ENCODE data around the gene PERM1.

The PERM1 gene

GRCh38 chr1:1003618-1004419 lies 21.9 kb upstream of the PERM1 start:
- H3K27me3 ChIP-seq (ENCODE audit: control insufficient read depth, insufficient read depth, low read length): peaks cover 69% of the 10 kb centered on the region

GRCh38 chr1:1001057-1001783 lies 19.3 kb upstream of the PERM1 start:
- no peaks in the 10 kb centered on the region for H3K9me3 ChIP-seq (ENCODE audit: control insufficient read depth, insufficient read depth, low read length)
- peak overlapping the region; percentile 36 for H3K27ac ChIP-seq (ENCODE audit: low read depth, low read length)
- peaks cover 83% of the 10 kb centered on the region for H3K27me3 ChIP-seq (ENCODE audit: control insufficient read depth, insufficient read depth, low read length)
- peak overlapping the region; percentile 61; the same call in 1 of the 2 replicates for H3K4me3 ChIP-seq (ENCODE audit: low read depth, low read length)
- H3K36me3 ChIP-seq (ENCODE audit: control insufficient read depth, insufficient read depth, low read length): no peaks in the 10 kb centered on the region
- peaks cover 3% of the 10 kb centered on the region; the same call in 1 of the 2 replicates for H3K4me1 ChIP-seq (ENCODE audit: control insufficient read depth, insufficient read depth, low read length)
- H3K9ac ChIP-seq (ENCODE audit: low read depth, low read length): no peak overlapping the region

More at GRCh38 chr1:1003618-1004419, 21.9 kb upstream of the PERM1 start:
- H3K4me1 ChIP-seq (ENCODE audit: control insufficient read depth, insufficient read depth, low read length): peaks cover 3% of the 10 kb centered on the region; the same call in 1 of the 2 replicates
- no peaks in the 10 kb centered on the region for H3K9me3 ChIP-seq (ENCODE audit: control insufficient read depth, insufficient read depth, low read length)
- H3K36me3 ChIP-seq (ENCODE audit: control insufficient read depth, insufficient read depth, low read length): no peaks in the 10 kb centered on the region
- no peak overlapping the region for H3K9ac ChIP-seq (ENCODE audit: low read depth, low read length)
- no peak overlapping the region for H3K4me3 ChIP-seq (ENCODE audit: low read depth, low read length)
- H3K27ac ChIP-seq (ENCODE audit: low read depth, low read length): no peak overlapping the region

DNA sequence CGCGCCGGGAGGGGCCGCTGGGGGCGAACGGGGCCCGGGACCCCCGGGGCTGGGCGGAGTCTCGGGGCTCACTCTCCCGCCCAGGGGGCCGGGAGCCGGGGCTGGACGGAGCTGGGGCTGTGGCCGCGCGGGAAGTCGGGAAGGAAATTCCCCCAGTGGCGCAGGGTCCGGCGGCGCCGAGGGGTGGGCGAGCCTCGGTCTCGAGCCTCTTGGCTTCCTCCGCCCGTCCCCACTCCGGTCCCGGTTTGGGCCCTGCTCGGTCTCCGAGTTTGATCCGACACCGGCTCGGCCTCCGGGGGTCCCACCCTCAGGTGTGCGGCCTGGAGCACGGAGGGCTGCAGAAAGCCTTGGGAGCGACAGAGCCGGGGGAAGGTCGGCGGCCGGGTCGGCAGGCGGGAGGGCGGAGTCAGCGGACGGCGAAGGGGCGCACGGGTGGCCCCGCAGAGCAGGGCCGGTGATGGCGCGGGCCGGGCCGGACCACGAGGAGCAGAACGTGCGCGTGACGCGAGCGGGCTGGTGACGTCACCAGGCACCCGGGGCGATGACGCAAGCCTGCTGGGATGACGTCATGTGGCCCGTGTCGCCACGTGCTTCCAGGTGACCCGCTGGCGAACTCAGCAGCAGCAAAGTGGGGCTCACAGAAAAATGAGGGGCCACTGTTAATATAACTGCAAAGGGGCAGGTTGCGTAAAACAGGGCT lies 18.6 kb upstream of the PERM1 start:
- H3K9me3 ChIP-seq (ENCODE audit: control insufficient read depth, insufficient read depth, low read length): no peaks in the 10 kb centered on the region
- peaks cover 89% of the 10 kb centered on the region for H3K27me3 ChIP-seq (ENCODE audit: control insufficient read depth, insufficient read depth, low read length)
- H3K36me3 ChIP-seq (ENCODE audit: control insufficient read depth, insufficient read depth, low read length): no peaks in the 10 kb centered on the region
- peak overlapping the region; percentile 65; the same call in 1 of the 2 replicates for H3K9ac ChIP-seq (ENCODE audit: low read depth, low read length)
- H3K4me3 ChIP-seq (ENCODE audit: low read depth, low read length): peak overlapping the region; percentile 61
- H3K4me1 ChIP-seq (ENCODE audit: control insufficient read depth, insufficient read depth, low read length): peaks cover 3% of the 10 kb centered on the region; the same call in 1 of the 2 replicates
- peak overlapping the region; percentile 75 for H3K27ac ChIP-seq (ENCODE audit: low read depth, low read length)

- H3K27me3 ChIP-seq (ENCODE audit: control insufficient read depth, insufficient read depth, low read length): peaks cover 90% of the 10 kb centered on the region
- H3K9ac ChIP-seq (ENCODE audit: low read depth, low read length): peak within 1 kb of the TSS; percentile 65; the same call in 1 of the 2 replicates
- H3K4me3 ChIP-seq (ENCODE audit: low read depth, low read length): peak within 1 kb of the TSS; percentile 61
- no peaks in the 10 kb centered on the region; the same call in 1 of the 2 replicates for H3K4me1 ChIP-seq (ENCODE audit: control insufficient read depth, insufficient read depth, low read length)
- H3K9me3 ChIP-seq (ENCODE audit: control insufficient read depth, insufficient read depth, low read length): no peaks in the 10 kb centered on the region
- H3K27ac ChIP-seq (ENCODE audit: low read depth, low read length): peak within 1 kb of the TSS; percentile 75
- H3K36me3 ChIP-seq (ENCODE audit: control insufficient read depth, insufficient read depth, low read length): no peaks in the 10 kb centered on the region
Measured at GRCh38 chr1:999725-1000356, 17.9 kb upstream of the PERM1 start, which contains the start of gene HES4. HES4 (minus strand) TSS chr1:1000097; CDS start chr1:999973, 124 bp downstream.

DNA sequence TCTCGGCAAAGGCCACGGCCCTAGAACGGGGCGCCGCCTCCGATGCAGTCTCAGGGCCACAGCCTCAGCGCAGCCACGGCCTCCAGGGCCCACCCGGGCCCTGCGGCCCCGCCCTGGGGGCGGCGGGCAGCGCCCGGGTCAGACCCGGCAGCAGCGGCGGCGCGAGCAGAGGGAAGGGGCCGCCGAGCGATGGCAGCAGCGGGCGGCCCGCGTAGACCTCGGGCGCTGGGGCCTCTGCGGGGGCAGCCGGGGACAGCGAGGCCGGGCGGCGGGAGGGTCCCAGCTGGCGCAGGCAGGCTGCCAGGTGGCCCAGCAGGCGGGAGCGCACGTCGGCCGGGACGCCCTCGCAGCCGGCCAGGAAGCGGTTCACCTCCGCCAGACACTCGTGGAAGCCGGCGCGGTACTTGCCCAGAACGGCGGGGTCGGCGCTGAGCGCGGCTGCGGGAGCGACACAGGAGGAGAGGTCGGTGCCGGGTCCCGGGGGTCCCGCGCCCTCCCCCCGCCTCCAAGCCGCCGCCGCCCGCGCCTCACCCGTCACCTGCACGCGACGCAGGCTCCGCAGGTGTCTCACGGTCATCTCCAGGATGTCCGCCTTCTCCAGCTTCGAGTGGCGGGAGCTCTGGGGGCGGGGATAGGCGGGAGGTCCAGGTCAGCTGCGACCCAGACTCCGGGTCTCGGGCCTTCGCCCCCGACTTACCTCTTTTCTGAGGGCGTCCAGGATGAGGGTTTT lies 17.3 kb upstream of the PERM1 start:
- H3K36me3 ChIP-seq (ENCODE audit: control insufficient read depth, insufficient read depth, low read length): no peaks in the 10 kb centered on the region
- peak overlapping the region; percentile 61; the same call in 1 of the 2 replicates for H3K4me3 ChIP-seq (ENCODE audit: low read depth, low read length)
- no peaks in the 10 kb centered on the region for H3K9me3 ChIP-seq (ENCODE audit: control insufficient read depth, insufficient read depth, low read length)
- peaks cover 87% of the 10 kb centered on the region for H3K27me3 ChIP-seq (ENCODE audit: control insufficient read depth, insufficient read depth, low read length)
- H3K9ac ChIP-seq (ENCODE audit: low read depth, low read length): no peak overlapping the region
- H3K27ac ChIP-seq (ENCODE audit: low read depth, low read length): peak overlapping the region; percentile 51
- H3K4me1 ChIP-seq (ENCODE audit: control insufficient read depth, insufficient read depth, low read length): no peaks in the 10 kb centered on the region

DNA sequence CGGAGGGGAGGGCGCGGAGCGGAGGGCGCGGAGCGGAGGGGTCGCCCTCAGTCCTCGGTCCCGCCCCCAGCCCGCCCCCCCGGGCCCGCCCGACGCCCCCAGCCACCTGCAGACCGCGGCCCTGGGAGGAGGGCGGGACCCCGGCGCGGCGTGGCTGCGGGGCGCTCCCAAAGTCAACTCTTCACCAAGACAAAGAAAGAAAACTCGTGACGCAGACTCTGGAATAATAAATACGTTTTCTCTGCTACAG lies 16.8 kb upstream of the PERM1 start:
- Histone ChIP-seq H3K36me3 (ENCODE audit: control insufficient read depth, insufficient read depth, low read length) (no peaks in the 10 kb centered on the region), H3K9me3 (ENCODE audit: control insufficient read depth, insufficient read depth, low read length) (no peaks in the 10 kb centered on the region), H3K4me3 (ENCODE audit: low read depth, low read length) (peak overlapping the region; percentile 61; the same call in 1 of the 2 replicates), H3K9ac (ENCODE audit: low read depth, low read length) (no peak overlapping the region), H3K27ac (ENCODE audit: low read depth, low read length) (no peak overlapping the region), H3K4me1 (ENCODE audit: control insufficient read depth, insufficient read depth, low read length) (no peaks in the 10 kb centered on the region), H3K27me3 (ENCODE audit: control insufficient read depth, insufficient read depth, low read length) (peaks cover 86% of the 10 kb centered on the region)

GRCh38 chr1:997993-998744 lies 16.3 kb upstream of the PERM1 start:
- Histone ChIP-seq H3K27ac (ENCODE audit: low read depth, low read length) (no peak overlapping the region), H3K4me1 (ENCODE audit: control insufficient read depth, insufficient read depth, low read length) (no peaks in the 10 kb centered on the region), H3K9me3 (ENCODE audit: control insufficient read depth, insufficient read depth, low read length) (no peaks in the 10 kb centered on the region), H3K4me3 (ENCODE audit: low read depth, low read length) (peak overlapping the region; percentile 40; the same call in 1 of the 2 replicates), H3K36me3 (ENCODE audit: control insufficient read depth, insufficient read depth, low read length) (no peaks in the 10 kb centered on the region), H3K9ac (ENCODE audit: low read depth, low read length) (no peak overlapping the region), H3K27me3 (ENCODE audit: control insufficient read depth, insufficient read depth, low read length) (peaks cover 84% of the 10 kb centered on the region)

- Histone ChIP-seq H3K4me3 (ENCODE audit: low read depth, low read length) (no peak overlapping the region), H3K27me3 (ENCODE audit: control insufficient read depth, insufficient read depth, low read length) (peaks cover 84% of the 10 kb centered on the region), H3K4me1 (ENCODE audit: control insufficient read depth, insufficient read depth, low read length) (no peaks in the 10 kb centered on the region), H3K27ac (ENCODE audit: low read depth, low read length) (no peak overlapping the region), H3K36me3 (ENCODE audit: control insufficient read depth, insufficient read depth, low read length) (no peaks in the 10 kb centered on the region), H3K9me3 (ENCODE audit: control insufficient read depth, insufficient read depth, low read length) (no peaks in the 10 kb centered on the region), H3K9ac (ENCODE audit: low read depth, low read length) (no peak overlapping the region)
Measured at GRCh38 chr1:997713-997992, 15.8 kb upstream of the PERM1 start.

- Histone ChIP-seq H3K27me3 (ENCODE audit: control insufficient read depth, insufficient read depth, low read length) (peaks cover 87% of the 10 kb centered on the region), H3K9me3 (ENCODE audit: control insufficient read depth, insufficient read depth, low read length) (no peaks in the 10 kb centered on the region), H3K9ac (ENCODE audit: low read depth, low read length) (no peak overlapping the region), H3K27ac (ENCODE audit: low read depth, low read length) (no peak overlapping the region), H3K4me3 (ENCODE audit: low read depth, low read length) (no peak overlapping the region), H3K36me3 (ENCODE audit: control insufficient read depth, insufficient read depth, low read length) (no peaks in the 10 kb centered on the region), H3K4me1 (ENCODE audit: control insufficient read depth, insufficient read depth, low read length) (no peaks in the 10 kb centered on the region)
Measured at GRCh38 chr1:996851-997712, 15.2 kb upstream of the PERM1 start.

Measured in HUES48 (cell line).